Ecto neural progenitor cell (in vitro differentiated cells): ENCODE measurements around the gene NECTIN4.

ENCODE experiments used
- DNase-seq: peaks from one replicate; pipeline ENCODE4 v3.0.0-alpha.2; 2018; ENCODE audit warnings: low spot score

The NECTIN4 gene

DNA sequence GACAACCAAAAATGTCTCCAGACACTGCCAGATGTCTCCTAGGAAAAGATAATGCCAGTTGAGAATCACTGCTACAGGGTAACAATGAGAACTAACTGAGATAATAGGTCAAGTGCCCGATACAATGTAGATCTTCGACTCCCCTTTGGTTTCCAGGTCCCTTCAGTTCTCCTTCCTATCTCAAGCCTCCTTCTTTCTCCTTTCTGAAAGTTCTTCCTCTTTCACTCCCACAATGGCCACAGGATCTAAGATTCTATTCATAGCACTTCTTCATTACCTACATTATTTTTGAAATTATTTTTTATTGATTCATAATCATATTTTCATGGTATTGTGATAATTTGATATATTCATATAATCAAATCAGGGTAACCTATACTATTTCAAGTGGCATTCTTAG is 22.2 kb upstream of the NECTIN4 start:
- DNase-seq, result no peak

DNA sequence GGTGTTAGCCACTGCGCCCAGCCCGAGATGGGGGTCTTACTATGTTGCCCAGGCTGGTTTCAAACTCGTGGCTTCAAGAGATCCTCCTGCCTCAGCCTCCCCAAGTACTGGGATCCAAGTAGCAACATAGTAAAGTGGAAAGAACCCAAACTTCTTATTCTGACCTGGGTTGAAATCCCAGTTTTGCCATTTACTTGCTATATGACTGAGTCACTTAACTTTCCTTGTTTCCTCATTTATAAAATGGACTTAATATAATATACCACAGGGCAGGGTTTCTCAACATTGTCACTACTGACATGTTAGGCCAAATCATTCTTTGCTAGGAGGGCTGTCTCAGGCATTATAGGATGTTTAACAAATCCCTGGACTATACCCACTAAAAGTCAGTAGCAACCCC is 21.8 kb upstream of the NECTIN4 start:
- DNase-seq, result no peak

DNA sequence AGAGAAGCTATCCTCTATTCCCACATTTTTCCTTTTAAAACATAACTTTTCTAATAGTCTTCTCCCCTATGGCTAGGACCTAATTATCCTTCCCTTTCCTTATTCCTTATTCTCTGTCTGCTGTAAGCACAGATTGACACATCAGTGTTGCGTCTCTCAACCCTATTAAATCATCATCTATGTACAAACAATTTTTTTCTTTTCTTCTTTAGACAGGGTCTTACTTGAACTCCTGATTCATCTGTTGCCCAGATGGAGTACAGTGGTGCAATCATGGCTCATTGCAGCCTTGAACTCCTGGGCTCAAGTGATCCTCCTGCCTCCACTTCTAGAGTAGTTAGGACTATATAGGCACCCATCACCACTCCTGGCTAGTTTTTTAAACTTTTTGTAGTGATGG is 17.1 kb upstream of the NECTIN4 start:
- DNase-seq, result no peak

GRCh38 chr1:161100556-161100955 is 11.2 kb upstream of the NECTIN4 start:
- DNase-seq, result no peak

DNA sequence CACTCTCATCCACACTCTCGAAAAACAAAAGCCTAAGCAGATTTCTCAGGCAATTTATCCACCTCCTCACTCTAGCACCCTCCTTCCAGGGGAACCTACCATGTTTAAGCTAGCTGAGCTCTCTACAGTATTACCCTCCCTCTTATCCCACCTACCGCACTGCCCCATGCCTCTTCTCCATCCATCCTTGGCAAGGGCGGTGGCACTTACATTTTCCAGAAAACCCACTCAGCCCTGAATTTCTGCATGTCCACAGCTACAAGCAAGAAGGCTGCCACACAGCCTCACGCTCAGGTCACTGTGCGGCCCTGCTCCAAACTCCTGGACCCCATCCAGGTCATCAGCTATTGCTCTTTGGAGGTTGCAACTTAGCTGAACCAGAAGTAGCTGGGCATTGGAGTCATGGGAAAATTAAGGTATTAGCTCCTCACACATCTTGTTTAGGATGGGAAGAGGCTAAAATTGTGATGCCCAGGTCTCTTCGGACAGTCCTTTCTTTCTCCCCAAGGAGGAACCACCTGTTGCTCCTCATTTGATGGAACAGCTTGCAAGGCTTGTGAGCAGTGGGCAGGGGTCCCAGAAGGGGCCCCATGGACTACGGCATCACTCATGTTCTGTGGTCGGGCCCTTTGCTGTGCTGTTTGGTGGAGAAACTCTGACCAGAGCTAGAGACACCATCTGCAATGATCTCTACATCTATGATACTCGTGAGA is 9.9 kb upstream of the NECTIN4 start:
- DNase-seq, result no peak

DNA sequence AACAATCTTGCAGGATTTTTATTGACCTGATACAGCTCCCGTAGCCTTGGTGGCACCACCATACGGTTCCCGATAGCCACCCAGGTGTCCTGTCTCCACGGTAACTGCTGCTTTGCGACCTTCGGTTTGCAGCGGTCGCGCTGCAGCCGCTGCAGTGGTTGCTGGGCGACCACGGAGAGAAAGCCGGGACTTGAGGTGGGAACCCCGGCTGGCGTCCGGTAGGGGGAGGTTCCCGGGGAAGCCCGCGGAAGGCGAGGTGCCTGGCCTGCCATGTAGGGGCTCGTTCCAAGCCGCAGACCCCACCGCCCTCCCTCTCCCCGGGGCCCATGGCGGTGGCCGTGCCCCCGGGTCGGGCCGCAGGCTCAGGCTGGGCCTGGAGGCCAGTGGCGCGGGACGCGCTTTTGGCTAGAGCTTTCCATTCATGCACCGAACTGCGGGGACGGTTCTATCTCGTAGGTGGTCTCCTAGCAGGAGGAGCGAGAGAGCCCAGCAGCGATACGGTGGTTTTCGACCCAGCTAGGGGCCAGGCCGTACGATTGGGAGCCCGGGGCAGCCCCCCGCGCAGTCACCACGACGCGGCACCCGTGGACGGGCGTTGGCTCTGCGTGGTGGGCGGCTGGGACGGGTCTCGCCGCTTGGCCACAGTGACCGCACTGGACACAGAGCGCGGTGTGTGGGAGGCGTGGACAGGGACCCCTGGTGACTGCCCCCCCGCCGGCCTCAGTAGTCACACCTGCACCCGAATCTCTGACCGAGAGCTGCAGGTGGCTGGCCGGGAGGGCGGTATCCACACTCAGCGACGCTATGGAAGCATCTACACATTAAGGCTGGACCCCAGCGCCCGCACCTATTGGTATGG is 9.1 kb upstream of the NECTIN4 start, which contains the start of gene KLHDC9:
Gene KLHDC9, plus strand, starts transcription at position 152 of the 859 bp plus-strand sequence. Its CDS starts 175 bp downstream, at position 327.
- peak; percentile 95 for DNase-seq

DNA sequence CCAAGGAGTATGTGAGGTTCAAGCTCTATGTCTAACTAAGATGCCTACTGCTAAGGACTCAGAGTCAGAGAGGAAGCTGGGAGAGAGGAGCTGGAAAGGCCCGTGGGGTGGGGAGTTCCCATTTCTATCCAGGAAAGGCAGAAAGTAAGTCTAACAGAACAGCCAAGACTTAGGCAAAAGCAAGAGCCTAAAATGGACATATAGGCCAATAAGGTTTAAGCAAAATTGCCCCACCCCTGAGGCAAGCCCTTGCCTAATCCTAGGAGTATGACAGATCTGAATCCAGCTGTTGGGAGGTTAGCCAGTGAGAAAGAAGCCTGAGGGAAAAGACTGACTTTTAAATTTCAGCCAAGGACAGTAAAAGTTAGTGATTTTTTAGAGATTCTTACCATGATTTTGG is 7.2 kb upstream of the NECTIN4 start:
- no peak for DNase-seq

DNA sequence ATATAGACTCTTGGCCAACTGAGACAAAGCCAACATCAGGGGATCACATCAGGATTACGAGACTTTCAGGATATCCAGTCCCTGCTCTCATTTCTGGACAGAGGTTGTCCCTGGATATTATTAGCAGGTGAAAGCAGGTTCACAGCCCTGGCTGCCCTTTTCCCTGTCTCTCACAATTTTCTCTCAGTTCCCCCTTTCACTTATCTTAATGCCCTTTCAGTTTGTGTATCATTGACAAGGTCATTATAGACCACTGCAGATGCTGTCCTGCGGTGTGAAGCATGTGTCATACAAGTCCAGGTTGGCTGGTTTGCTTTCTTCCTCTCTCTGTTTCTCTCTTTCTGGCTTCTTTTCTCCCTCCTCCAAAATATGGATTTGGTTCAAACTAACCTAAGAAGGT is 6.7 kb upstream of the NECTIN4 start:
- DNase-seq, result no peak

GRCh38 chr1:161095230-161095629 is 5.9 kb upstream of the NECTIN4 start:
- no peak for DNase-seq

DNA sequence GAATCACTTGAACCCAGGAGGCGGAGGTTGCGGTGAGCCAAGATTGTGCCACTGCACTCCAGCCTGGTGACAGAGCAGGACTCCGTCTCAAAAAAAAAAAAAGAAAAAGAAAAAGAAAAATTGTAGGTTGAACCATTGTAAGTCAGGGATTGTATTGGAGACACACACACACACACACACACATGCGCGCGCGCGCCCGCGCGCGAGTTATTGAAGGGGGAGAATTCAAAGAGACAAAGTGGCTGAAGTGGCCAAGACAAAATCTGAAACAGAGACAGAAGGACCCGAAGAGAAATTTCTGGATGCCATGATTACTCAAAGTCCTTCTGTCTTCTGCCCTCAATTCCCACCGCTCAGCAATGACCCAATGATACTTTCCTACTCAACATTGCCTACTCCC is 5.1 kb upstream of the NECTIN4 start:
- no peak for DNase-seq

DNA sequence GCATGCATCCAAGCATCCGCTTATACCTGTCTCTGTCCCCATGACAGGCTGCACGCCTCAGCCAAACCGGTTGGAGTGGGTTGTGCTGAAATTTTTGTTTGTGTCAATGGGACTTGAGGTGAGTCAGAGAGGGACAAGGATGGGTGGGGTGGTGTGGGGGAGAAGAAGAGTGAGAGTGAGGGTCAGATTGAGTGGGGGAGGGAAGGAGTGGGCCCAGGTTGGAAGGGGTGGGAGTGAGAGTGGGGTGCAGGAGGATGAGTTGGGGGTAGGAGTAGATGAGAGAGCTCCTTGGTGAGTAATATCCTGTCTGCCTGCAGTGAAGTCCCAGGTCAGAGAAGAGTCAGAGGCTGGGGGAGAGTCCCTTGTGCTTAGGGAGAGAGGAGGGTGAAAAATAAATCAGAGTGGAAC is 3.3 kb upstream of the NECTIN4 start:
- DNase-seq, result no peak

DNA sequence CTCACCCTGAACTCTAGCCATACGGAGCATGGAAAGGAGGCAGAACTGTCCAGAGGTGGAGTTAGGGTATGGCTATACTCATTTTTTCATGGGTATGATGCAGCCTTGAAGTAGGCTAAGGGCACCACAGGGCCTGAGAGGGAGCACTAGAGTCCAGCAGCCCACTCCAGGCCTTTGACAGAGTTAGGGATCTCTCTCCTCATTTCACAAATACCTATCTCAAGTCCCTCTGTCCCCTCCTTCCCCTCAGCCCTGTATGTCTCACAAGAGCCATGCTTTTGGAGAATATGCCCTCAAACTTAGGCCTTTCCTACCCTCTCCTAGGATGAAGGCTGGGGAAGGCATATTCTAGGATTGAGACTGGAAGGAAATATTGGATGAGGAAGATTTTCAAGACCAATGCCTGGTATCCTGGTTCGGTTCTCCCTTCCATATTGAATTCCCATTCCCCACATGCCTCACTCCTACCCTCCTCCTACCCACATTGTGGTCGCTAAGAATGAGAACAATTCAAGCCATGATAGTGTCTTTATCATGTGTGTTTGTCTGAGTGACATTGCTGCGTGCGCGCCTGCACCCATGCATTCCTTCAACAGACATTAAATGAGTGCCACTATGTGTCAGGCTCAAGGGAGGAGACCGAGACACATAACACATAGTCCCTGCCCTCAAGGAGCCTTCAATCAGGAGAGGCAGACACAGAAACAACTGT is 2.6 kb upstream of the NECTIN4 start:
- no peak for DNase-seq

GRCh38 chr1:161091093-161091492 is 1.7 kb upstream of the NECTIN4 start:
- DNase-seq, result no peak

DNA sequence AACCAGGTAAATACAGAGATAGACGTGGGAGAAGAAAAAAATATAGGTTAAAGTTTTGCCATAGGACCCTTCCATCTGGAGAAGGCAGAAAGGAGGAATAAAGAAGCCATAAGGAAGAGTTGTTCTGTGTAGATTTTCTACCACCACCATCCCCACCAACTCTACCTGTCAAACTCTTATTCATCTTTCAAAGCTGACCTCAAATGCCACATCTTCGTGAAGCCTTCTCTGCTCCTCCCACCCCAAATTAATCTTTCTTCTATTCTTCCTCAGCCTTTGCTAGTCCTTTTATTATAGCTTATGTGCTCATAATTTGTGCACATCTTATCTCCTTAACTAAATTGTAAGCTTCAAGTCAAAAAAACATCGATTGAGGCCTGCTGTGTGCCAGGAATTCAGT is 1.3 kb upstream of the NECTIN4 start:
- DNase-seq, result no peak

- DNase-seq, result no peak
These were observed 580 bp upstream of the NECTIN4 start for GRCh38 chr1:161089938-161090337.

DNA sequence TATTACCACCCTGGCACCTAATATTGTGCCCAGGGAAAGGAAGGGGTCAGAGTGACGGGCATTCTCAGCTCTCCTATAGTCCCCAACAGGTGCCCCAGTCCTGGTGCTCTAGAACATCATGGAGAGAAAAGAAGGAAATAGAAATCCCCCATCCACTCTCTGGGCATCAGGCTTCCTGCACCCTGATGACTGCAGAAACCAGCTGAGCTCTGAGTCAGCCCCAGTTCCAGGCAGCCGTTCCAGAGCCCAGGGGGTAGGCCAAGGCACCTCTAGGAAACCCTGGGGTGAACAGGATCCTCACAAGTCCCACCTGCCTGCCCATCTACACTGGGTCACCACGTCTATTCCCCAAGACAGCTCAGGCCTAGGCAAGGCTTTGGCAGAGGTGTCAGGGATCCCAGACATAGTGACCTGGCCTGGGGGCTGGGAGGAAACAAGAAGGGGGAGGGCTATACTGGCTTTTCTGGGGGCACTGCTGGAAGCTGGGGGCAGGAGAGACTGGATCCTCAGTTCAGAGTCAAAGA is 709 bp downstream of the NECTIN4 start:
- DNase-seq, result no peak

GRCh38 chr1:161086457-161086856 is 2.9 kb downstream of the NECTIN4 start:
- peak; percentile 39 for DNase-seq

DNA sequence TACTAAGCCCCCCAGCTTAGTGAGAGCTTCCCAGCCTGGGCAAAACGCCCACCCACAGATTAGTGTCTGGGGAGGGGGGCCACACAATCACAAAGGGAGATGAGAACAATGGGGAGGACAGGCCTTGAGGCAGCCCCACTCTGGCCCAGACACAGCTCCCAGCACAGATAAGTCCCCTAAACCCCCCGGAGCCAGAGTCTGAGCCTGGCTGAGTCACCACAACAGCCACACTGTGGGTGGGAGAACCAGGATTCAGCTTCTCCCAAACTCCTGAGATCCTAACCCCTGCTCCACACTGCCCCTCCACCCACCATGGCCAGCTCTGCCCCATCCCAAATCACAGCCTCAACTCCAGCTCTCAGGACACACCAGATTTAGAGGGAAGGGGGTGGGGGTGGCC is 4.2 kb downstream of the NECTIN4 start:
- no peak for DNase-seq

- no peak for DNase-seq
These were observed 4.8 kb downstream of the NECTIN4 start for GRCh38 chr1:161084597-161084988.

- DNase-seq, result no peak
These were observed 5.4 kb downstream of the NECTIN4 start for GRCh38 chr1:161083748-161084596.

- peak; percentile 56 for DNase-seq
These were observed 6.2 kb downstream of the NECTIN4 start for GRCh38 chr1:161082996-161083747.
